Activated CD8-positive, alpha-beta memory T cell treated with anti-CD3 and anti-CD28 coated beads for 4 hours (primary cell): ENCODE results near the gene RBM18.
A peak's percentile ranks its signal among the peaks of the same experiment; 100 is the strongest.

Experiments used
- DNase-seq, 2 donors: peaks; one replicate each; pipeline ENCODE4 v3.0.0-alpha.2; 2020; ENCODE audit warnings: low read depth in 2 of 2

The RBM18 gene, protein sequence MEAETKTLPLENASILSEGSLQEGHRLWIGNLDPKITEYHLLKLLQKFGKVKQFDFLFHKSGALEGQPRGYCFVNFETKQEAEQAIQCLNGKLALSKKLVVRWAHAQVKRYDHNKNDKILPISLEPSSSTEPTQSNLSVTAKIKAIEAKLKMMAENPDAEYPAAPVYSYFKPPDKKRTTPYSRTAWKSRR

DNA sequence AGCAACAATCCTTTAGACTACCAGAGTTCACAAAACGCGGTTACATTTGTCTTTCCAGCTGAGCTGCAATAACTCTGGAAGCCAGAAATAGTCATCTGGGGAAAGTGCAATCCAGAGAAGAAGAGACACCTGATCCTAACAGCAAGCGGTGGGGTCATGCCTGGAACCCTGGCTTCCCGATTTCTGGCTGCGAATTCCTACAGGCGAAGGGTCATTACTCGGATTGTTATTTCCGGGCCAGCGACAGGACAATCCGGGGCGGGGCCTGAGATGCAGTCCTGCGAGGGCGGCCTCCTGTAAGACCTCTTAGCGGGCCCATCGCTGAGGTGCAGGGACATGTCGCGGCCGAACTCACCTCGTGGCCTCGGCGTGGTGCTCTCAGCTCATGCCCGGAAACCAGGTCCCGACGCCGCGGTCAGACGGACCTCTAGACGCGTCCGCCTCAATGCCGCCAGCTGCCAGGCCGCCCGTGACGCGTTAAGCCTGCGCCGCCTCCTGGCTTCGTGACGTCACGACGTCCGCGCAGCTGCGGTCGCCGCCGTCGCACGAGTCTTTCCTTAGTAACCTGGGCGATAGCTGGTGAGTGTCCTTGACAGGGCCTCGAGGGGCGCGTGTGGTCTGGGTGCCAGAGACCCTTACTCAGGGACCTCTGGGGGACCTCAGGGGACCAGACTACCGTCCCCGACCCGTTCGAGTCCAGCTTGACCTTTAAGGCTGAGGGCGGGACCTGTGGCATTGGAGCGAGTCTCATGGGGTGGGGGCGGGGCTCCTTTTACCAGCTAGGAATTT is at the start of gene RBM18, which contains the start of gene MRRF:
Gene RBM18 (minus strand): TSS at position 481 of the 789 bp plus-strand sequence. CDS start 3,348 bp downstream, outside the sequence.
Gene MRRF (plus strand): TSS at position 523 of the 789 bp plus-strand sequence. CDS start 6,010 bp downstream, outside the sequence.
- DNase-seq = peak; percentile 76 to 82

DNA sequence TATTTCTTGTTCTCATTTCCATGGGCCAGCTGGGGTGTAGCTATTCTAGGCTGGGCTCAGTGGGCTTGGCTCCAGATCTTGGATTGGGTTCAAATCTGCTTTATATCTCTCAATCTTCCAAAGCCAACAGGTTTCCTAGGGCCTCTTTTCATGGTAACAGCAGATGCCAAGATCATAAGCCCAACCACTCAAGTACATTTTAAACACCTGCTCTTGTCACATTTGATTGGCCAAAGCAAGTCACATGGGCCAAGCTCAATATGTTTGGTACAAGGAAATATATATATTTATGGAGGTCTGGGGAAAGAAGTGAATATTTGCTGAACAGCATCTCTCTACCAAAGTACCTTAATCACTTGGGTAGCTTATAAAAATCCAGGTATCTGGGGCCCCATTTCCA is 49.5 kb upstream of the RBM18 start:
- DNase-seq = no peak

DNA sequence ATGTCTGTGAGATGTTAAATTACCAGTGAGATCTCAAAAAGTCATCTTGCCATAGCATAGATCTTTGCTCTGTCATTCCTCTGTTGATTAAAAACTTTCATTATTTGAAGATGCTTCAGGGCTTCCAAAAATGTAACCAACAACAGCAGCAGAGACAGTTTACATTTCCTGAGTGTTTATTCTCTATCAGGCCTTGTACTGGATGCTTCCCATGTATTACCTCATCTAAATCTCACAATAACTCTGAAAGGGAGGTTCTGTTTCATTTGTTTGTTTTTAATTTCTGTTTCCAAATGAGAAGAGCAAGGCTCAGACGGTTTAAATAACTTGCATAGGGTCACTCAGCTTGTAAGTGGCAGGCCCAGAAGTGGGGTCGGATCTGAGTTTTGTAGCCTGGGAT is 45.2 kb upstream of the RBM18 start:
- DNase-seq = no peak

DNA sequence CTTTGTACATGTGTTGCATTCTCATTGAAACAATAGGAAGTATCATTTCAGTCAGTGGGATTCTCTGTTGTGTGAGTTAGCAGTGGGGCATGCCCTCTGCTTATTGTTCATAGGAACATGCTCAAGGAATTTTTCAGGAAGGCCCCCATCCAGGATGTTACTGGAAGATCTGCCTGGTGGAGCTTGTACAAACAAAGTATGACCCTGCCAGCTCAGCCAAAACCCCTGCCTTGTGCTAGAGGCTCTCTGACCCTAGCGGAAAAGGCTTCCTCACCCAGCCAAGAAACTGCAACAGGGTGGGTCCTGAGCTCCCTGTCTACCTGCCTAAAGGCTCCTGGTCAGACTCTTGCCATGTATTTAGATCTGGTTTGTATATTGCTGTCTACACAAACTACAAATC is 43.3 kb upstream of the RBM18 start:
- DNase-seq = no peak

DNA sequence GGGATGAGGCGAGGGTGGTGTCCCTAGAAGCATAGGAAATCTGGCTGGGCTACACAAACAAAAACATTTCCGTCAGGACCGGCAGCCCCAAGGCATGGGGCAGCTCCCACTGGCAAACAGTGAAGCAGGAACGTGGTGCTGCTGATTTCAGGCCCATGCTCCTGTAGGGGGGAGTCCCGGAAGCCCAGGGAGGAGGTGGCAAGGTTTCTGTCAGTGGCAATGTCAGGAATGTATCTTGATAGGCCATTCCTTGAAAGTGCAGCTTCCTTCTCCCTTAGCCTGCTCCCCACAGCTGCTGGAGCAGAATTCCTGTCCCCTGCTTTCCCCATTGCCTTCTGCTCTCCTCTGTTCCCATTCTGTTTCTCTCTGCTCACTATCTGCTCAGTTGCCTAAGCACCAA is 42.4 kb upstream of the RBM18 start:
- DNase-seq = no peak

DNA sequence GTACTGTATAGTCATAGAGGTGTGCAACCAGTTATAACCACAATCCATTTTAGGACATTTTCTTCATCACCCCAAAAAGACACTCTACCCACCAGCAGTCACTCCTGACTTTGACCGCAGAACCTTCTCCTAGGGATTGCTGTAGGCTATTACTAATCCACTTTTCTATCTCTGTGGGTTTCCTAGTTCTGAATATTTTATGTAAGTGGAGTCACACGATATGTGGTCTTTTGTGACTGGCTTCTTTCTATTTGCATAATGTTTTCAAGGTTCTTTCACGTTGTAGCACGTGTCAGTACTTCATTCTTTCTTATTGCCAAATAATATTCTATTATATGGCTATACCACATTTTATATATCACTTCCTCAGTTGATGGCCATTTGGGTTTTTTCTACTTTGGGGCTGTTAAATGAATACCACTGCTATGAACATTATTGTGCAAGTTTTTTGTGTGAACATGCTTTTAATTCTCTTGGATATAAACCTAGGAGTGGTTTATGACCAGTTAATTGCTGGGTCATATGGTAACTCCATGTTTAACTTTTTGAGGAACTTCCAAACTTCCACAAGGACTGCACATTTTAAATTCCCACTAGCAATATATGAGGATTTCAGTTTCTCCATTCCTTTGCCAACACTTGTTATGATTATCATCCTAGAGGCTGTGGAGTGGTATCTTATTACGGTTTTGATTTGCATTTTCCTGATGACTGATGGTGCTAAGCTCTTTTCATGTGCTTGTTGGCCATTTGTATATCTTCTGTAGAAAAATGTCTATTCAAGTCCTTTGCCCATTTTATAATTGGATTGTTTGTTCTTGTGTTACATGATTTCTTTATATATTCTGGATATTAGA is 37.8 kb upstream of the RBM18 start:
- DNase-seq = no peak

DNA sequence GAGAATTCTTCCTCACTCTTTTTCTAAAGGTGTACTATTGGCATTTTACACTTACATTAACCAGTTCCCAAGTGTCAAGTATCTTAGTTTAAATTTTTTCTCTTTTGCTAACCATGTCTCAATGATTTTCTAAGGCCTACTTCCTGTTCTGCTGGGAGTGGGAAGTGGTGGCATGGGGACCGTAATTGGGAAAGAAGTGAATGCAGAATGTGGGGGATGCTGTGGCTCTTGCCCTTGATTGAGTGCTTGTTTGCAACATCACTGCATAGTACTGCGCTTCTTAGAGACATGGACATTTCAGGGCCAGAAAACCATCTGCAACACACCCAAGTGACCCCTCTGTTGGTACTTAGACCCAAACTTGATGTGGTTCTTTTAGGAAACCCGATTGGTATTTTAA is 32.9 kb upstream of the RBM18 start:
- no peak for DNase-seq

DNA sequence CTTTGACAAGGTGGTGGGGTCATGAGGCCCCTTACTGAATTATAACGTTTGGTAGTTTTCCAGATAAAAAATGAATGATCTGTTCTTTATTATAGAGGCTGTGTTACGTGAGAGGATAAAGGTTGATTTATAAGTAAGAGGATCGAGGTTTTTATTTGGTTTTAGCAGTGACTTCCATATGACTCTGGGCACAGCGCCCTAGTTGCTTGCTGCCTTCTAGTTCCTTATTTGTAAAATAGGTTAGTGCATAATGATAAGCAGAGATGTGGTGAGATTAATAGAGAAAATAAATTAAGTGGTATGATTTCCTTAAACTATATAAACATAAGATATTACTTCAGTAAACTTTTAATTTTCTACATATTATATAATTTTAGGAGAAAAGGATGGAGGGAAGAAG is 29.9 kb upstream of the RBM18 start:
- DNase-seq = no peak

DNA sequence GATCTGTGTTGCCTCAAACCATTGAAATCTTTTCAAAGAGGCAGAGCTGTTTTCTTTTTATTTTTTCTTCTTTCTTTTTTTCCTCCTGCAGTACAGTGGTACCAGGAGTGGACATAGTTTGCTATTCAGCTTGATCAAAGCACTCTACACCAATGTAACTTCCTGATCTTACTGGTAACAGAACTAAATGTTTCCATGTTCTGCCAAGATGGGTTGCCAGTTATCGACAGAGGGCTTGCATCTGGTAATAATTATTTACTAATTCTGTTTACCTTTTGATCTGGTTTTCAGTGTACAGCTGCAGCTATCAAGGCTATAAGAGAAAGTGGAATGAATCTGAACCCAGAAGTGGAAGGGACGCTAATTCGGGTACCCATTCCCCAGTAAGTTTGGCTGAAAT is 26.8 kb upstream of the RBM18 start:
- no peak for DNase-seq

DNA sequence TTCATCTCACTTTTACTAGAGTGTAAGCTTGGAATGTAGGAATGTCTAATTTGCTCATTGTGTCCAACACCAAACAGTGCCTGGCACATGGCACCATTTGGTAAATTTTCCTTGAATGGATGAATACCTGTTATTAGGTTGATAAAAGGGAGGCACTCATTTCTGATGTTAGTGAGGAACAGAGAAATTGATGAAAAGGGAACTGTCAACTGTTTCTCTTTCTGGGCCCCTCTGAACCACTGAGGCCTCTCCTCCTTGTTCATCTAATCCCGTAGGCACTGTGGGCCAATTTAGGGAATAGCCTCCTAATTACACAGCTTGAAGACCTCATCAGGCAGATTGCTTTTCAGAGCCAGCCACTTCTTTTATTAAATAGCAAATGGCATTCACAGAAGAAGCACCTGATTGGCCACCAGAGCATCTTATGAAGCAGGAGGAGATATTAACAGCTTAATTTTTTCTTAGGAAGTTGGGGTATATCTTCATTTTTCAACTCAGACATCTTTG is 22.6 kb upstream of the RBM18 start:
- DNase-seq = no peak

DNA sequence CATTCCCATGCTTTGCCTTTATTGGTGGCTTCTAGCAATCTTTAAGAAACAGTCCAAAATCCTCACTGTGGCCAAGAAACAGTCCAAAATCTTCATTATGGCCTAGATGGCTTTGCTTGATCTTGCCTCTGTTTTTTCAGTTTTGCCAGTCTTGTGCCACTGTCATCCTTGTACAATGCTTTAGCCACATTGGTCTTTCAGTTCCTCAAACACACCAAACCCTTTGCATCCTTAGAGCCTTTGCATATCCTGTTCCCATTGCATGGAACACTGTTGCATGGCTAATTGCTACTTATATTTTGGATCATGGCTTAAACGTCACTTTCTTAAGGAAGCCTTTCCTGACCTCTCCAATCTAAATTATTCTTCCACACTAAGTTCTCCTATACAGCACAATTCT is 22.1 kb upstream of the RBM18 start:
- no peak for DNase-seq

DNA sequence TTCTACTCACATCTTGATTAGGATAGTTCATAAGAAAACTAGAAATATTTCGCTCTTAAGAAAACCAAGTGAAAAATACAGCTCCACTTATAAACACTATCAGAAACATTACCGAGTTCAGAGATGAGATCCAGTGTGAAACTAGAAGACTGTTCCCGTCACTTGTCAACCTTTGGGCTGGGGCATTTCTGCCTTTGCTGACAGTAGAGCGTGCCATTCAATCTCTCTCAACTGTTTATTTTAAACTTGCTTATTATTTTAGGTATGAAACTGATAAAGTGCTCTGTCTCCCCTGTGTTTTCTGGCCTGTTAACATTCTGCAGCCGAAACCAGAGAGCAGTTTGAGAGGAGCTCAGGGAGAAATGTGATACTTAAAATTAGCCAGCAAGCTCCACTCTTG is 16.7 kb upstream of the RBM18 start:
- DNase-seq = no peak

DNA sequence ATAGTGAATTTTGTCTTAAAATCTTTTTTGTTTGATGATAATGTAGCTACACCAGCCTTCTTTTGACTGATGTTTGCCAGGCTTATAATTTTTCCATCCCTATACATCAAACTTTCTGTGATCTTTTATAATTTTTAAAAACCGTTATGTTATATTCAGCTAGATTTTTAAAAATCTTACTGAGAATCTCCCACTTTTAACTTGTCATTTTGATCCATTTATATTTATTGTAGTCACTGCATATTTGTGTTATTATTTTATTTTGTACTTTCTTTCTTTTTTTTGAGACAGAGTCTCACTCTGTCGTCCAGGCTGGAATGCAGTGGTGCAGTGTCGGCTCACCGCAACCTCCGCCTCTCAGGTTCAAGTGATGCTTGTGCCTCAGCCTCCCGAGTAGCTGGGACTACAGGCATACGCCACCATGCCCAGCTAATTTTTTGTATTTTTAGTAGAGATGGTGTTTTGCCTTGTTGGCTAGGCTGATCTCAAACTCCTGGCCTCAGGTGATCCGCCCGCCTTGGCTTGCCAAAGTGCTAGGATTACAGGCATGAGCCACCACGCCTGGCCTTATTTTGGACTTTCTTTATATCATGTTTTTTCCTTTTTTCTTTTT is 12.8 kb upstream of the RBM18 start:
- no peak for DNase-seq

DNA sequence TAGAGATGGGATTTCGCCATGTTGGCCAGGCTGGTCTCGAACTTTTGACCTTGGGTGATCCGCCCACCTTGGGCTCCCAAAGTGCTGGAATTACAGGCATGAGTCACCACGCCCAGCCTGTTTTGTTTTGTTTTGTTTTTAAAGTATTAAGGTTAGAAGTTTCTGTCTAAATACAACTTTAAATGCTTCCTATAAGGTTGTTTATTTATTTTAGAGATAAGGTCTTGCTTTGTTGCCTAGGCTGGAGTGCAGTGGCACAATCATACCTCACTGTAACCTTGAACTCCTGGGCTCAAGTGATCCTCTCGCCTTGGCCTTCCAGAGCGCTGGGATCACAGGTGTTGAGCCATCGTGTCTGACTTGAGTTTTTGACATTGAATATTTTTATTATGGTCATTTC is 11.5 kb upstream of the RBM18 start:
- no peak for DNase-seq

DNA sequence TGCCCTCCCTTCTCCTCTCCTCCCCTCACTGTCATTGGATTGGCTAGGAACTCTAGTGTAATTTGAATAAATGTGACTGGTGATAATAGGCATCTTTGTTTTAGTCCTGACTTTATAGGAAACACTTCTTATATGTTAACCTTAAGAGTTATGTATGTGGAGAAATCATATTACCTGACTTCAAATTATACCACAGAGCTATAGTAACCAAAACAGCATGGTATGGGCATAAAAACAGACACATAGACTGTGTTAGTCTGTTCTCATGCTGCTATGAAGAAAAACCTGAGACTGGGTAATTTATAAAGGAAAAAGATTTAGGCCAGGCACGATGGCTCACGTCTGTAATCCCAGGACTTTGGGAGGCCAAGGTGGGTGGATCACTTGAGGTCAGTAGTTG is 9.4 kb upstream of the RBM18 start:
- DNase-seq = no peak

DNA sequence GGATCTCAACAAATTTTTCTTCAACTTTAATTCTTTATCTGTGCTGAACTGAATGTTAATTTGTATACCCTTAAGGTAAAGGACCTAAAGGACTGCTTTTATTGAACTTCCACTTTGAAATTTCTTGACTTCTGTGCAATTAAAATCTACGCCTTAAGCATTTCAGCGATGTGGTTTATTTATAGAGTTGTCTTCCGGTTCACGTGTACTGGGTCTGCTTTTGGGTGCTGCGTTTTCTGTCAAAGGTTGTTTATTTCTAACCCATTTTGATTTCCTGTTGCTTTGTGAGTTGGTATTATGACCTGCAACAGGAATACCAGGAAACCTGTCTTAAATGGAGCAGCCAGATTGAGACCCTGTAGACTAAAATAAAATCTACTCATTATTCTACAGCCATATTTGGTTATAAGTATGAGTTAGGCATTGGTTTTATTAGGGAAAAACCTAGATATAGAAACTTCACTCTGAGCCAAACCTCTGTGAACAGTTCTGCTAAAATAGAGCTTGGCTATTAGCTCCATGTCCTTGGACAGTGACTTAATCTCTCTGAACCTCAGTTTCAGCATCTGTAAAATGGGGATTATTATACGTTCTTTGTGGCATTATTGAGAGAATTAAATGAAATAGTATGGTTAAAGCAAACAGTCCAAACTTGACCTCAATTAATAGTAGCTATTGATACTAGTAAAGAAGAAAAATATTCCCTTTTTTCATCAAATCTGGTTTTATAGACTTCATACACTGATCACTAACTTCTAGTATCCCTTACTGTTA is 3.6 kb upstream of the RBM18 start:
- DNase-seq = no peak

DNA sequence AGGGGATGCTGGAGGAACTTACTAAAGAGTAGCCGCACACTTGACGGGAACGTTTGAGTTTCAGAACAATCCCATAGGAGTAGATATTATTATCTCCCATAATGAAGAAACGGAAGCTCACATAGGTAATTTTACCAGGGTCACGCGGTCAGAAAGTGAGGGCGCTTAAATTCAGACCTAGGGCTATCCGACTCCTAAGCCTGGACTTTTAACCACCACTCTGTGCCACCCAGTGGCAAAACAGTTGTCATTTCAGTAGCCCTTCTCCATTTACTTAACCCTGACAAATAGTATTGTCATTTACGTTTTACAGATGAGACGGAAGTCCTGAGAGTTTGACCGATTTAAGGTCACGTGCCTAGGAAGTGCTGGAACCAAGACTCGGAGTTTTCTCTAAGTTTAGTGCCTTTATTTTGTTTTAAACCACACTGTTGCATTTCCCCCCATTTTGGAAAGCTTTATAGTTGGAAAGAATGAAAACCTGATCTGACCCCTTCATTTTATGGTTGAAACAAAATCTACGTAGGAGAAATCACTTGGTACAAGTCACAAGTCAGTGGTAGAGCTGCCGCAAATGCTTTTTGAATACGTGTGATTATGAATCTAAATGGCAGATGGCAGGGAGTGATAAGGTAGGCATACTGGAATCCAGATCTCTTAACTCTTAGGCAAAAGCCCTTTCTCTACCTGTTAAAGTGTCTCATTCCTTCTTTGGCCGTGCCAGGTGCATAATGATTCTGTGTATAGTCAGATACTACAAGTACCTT is 692 bp upstream of the RBM18 start:
- DNase-seq = peak in 1 of 2 donors; percentile 10

DNA sequence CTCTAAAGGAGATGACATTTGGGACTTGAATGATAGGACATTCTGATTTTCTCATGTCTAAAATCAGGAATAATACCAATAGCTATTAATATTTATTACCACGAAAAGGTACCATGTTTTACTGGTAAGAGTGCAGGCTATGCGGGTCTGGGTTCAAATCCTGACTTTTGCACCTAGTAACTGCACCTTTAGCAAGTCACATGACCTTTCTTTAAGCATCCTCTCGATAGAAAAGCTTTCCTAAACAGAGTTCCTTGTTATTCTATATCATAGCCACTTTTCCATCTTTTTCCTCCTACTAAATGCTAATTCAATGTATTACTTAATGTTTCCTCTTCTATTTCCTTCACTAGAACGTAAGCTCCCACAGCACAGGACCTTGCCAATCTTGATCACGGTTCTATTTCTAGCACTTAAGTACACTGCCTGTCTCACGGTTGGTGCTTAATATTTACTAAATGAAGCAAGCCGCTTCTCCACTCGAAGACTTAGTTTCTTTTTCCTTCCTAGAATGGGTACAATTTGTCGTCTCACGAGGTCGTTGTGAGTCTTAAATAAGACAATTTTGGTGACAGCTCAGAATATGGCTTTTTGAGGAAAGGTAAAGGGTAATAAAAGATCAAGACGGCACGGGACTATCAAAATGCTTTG is 816 bp downstream of the RBM18 start:
- DNase-seq = no peak

DNA sequence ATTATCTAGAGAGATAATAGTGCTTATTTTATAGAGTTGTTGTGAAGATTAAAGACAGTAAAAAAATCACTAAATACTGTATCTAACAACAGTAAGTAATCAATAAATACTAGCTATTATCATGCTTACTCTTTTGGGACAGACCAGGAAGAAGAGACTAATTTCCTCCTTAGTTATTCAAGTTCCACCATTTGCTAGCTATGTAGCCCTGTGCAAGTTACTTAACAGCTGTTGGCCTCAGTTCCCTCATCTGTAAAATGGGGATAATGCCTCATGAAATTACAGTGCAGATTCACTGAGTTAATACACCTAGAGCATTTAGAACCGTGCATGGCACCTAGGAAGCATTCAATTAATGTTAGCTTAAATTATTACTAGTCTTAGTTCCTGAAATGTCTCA is 2.6 kb downstream of the RBM18 start:
- no peak for DNase-seq

DNA sequence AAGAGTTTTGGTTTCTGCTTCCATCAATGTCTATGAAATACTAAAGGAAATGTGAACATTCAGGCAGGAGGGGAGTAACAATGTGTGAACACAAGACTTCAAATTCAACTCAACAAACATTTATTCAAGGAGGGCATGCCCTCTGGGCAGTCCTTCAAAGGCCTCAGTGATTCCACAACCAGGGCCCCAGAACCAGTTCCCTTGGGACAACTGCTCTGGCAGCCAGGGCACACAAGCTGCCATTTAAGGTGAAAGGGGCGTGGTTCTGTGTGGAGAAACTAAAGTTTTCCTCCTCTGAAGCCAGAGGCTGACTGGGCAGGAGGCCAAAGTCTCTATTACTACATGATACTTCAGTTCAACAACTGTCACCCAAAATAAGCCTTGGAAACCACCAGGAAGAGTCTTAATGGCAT is 3.2 kb downstream of the RBM18 start:
- DNase-seq = no peak
